Measurements from ENCODE around the gene RGPD6.
"Not testable (repeated sequence)": the region's sequence is repeated elsewhere in the genome, so short reads cannot be mapped to it uniquely, and the experiment has no call there.

DNA sequence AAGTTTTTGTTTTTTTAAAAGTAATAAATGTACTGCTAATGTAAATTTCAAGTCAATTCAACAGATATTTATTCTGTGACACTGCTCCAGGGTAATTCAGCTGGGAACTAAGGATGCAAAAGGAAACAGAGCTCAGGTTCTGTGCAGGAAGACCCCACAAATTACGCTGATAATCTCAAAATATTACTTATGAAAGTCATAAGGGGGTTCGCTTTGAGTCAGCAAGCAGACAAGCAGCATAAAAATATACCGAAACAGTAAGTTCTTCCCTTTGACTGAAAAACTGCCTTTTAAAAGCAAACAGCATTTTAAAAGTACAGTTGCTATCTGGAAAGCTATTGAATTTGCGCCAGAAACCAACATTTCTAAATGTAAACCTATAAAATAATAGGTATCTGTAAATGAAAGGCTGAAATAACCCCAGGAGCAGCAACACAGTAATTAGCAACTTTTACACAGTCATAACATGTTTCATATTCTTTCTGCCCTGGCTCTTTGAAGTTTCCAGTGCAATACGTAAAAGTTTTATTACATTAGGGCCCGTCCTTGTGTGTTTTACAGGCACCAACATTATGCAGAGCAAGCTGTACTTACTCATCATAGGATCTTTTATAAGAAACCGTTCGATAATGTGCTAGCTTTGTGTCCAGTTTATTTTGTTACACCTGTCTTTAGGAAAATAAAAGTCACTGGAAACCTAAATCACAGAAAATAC is 31.9 kb upstream of the RGPD6 start:
- TF ChIP-seq, protein P1, sequence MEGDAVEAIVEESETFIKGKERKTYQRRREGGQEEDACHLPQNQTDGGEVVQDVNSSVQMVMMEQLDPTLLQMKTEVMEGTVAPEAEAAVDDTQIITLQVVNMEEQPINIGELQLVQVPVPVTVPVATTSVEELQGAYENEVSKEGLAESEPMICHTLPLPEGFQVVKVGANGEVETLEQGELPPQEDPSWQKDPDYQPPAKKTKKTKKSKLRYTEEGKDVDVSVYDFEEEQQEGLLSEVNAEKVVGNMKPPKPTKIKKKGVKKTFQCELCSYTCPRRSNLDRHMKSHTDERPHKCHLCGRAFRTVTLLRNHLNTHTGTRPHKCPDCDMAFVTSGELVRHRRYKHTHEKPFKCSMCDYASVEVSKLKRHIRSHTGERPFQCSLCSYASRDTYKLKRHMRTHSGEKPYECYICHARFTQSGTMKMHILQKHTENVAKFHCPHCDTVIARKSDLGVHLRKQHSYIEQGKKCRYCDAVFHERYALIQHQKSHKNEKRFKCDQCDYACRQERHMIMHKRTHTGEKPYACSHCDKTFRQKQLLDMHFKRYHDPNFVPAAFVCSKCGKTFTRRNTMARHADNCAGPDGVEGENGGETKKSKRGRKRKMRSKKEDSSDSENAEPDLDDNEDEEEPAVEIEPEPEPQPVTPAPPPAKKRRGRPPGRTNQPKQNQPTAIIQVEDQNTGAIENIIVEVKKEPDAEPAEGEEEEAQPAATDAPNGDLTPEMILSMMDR (IDR thresholded peaks at IDR 0.05; ENCODE audit: insufficient read depth, low read length, poor library complexity, severe bottlenecking) = not testable (repeated sequence)
- TF ChIP-seq EZH2phosphoT487 (conservative IDR thresholded peaks at IDR 0.05; ENCODE audit: low read length) = not testable (repeated sequence)

Measured in SU-DHL-6 (cell line).